NCI-H345 (cell line): ENCODE measurements around the gene NOS1AP.
"Not testable (repeated sequence)": the region's sequence is repeated elsewhere in the genome, so short reads cannot be mapped to it uniquely, and the experiment has no call there.

Source experiments
- DNase-seq: peaks from one replicate; lab custom pipeline; 2025; lab: John Stamatoyannopoulos, UW

The NOS1AP gene

GRCh38 chr1:162336621-162337285, 267.3 kb downstream of the NOS1AP start:
- no peak for DNase-seq

GRCh38 chr1:162342452-162342983, 273.0 kb downstream of the NOS1AP start:
- DNase-seq: no peak

GRCh38 chr1:162343470-162343869, 274.0 kb downstream of the NOS1AP start:
- no peak for DNase-seq

GRCh38 chr1:162347281-162347680, 277.8 kb downstream of the NOS1AP start:
- DNase-seq: no peak

- peak; percentile 18 for DNase-seq
Measured at GRCh38 chr1:162349635-162350330, 280.3 kb downstream of the NOS1AP start.

DNA sequence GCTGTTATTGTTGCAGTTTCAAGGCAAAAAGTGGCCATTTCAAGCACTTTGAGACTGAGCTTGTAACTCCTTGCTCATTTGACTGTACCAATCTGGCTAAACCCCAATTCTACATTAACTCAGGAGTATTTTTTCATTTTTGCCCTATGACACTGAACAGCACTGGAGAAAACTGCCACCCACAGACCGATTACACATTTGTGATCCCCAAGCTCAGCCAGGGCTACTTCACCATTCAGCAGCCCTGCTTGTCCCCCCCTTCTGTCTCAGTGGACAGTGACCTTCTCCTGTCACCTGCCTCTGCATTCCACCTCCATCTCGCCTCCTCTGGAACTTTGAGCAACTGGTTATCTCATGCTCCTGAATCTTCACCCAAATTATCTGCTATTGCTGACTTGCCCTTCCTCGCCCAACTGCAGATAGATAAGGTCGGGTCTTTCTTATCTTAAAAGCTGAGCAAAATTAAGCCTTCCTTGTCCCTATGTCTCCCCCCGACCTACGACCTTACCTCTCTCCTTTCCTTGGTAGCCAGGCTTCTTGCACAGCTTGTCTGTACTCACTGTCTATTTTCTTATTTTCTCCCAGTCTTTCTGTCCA, 281.9 kb downstream of the NOS1AP start:
- no peak for DNase-seq

- not testable (repeated sequence) for DNase-seq
Measured at GRCh38 chr1:162351874-162352273, 282.4 kb downstream of the NOS1AP start.

DNA sequence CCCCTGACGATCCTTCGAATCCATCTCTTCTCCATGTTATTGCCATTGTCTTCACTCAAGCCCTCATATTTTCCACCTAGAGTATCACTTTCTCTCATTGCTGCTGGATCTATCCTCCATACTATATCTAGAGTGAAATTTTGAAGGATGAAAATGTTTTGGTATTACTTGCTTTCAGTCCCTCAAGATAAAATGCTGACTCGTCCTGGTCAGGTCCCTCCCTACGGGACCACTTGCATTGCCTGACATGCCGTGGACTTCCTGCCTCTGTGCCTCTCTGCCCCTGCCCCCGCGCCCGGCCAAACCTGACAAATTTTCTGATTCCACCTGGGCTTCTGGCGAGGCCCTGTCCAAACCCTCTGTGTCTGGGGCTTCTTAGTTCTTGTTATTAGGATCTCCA, 283.6 kb downstream of the NOS1AP start:
- DNase-seq: no peak

- DNase-seq: no peak
Measured at GRCh38 chr1:162353702-162354101, 284.2 kb downstream of the NOS1AP start.

DNA sequence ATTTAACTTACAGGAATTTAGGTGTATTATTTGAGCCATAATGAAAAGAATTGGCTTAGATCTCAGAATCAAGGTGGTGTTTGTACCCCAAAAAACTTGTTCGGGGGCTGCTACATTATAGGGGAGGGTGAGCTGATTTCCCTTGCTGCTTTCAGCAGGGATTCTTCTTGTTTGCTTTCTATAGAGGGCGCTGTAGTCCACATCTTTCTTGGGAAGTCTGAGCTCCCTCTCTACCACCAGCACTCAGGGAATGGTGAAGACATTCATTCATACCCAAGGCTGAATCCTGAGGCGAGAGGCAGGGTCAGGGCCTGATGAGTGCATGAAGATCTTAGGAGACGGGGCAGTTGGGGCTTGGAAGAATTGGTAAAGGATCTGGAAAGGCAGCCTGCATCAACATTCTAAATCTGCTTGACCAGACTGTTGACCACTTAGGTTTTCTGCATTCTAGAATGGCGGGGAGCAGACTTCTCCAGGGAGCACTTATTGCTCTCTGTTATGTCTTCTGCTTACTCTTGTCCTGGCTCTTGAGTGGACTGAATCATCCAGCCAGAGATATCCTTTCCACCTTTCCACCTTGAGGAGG, 288.3 kb downstream of the NOS1AP start:
- no peak for DNase-seq

- no peak for DNase-seq
Measured at GRCh38 chr1:162358928-162359327, 289.4 kb downstream of the NOS1AP start.

- no peak for DNase-seq
Measured at GRCh38 chr1:162359523-162360236, 290.2 kb downstream of the NOS1AP start.

DNA sequence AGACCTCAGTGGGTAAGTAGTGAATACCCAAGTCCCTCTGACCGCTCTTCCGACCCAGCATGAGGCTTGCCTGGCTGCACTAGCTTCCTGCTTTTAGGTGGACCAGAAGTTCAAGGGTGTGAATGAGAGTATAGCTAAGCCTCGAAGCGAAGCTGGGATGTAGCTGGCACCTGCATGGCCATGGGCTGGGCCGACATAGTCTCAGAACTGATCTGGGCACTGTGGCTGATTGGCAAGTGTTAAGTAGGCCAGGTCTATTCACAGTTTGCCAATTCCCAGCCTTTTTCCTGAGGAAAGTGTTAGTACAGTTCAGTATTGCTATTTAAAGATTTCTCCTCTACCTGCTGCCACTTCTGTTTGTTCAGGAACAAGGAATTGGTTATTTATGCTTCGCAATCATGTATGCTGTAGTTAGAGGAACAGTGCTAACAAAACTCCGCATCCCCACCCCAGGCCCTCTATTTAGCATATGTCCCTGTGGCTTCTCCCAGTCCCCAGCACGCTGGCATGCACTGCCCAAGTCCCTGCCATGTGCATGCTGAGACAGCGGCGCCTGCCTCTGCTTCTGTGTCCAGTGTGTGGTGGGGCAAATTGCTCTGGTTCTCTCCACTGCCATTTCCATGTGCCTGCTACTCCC, 290.9 kb downstream of the NOS1AP start:
- DNase-seq: no peak

- DNase-seq: no peak
Measured at GRCh38 chr1:162360874-162361260, 291.4 kb downstream of the NOS1AP start.

DNA sequence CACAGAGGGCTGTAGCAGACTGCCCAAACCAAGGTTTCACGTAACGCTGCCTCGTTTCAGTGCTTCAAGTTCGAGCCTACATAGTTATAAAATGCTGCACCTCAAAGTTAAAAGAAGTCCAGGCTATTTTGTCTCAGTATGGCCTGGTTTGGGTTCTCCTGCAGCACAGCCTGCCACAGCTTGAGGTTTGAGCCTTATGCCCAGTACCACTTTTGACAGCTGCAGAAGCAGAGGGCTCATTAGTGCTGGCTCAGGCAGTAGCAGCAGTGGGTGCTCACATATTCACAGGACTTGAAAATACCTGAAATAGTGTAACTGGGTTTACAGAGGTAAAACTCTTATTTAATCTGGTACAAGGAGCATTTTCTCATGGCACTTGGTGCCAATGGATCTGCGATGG, 291.9 kb downstream of the NOS1AP start:
- no peak for DNase-seq

DNA sequence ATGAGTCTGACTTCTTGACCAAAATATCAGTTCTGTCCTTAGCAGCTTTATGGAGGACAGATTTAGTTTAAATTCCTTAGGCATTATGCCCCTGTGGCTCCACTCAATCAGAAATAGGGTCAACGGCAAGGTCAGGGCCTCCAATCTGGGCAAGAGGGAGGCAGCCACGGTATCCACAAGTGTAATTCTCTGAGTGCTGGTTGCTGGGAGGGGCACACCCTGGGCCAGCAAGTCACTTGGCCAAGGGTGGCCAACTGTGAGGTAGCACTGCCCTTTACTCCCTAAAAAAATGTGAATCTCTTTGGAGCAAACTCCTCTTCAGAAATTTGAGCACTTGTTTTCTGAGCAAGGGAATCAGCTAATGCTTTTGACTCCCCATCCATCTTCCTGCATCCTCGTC, 294.3 kb downstream of the NOS1AP start:
- DNase-seq: no peak

DNA sequence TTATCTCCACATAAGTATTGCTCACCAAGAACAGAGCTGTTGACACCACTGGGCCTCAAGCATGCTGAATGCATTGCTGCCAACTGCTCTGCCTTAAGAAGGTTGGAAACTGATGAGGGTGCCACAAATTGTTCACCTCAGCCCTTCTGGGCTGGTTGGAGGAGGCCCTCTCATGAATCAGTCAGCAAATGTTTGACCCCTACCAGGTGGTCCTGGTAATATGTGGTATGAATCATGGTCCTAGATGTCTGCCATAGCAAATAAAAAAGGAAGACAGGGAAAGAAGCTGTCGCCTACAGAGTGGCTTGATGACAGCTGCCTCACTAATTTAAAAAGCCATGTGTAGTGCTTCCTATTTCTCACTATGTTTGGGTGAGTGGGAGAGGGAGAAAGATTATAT, 295.0 kb downstream of the NOS1AP start:
- DNase-seq: no peak

DNA sequence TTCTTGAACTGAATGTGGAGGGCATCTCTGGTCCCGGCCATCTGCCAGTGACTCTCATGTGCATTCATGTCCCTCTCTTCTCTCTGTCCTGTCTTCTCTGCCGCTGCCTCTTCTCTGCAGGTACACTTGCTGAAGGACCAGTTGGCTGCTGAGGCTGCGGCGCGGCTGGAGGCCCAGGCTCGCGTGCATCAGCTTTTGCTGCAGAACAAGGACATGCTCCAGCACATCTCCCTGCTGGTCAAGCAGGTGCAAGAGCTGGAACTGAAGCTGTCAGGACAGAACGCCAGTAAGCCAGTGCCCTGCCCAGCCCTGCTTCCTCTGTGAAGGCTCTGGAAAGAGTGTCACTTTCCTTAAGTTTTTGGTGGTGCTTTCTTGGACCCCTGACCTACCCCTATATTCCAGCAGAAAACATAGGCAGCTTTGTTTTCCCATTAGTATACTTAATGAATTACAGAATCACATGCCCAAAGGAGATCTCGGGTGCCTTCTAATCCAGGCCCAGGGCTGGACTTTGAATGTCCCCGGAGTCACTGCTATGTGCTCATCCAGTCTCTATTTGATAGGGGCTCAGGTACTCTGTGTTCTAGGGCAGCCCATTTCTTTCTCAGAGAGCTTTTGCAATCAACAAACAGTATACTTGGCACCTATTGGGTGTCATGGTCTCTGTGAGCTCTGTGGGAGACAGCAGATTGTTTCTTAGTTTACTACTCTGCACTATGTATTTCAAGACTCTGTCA, 296.0 kb downstream of the NOS1AP start:
- no peak for DNase-seq

GRCh38 chr1:162366149-162366548, 296.7 kb downstream of the NOS1AP start:
- DNase-seq: no peak

DNA sequence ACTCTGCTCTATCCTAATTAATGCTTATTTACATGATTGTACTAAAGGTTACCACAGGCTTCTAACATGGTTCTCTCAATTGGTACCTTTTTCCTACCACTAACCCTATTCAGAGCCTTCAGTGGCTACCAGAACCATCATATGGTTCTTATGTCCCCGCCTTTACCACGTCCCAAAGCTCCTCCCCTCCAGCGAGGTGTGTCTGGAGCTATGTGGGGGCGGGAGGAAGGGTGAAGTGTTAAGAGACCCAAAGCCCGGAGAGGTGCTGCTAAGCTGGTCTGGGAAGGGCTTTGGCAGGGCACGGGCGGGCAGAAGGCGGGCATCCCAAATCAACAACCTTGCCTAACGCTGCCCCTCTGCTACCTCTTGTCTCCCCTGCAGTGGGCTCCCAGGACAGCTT, 297.2 kb downstream of the NOS1AP start:
- DNase-seq: no peak

DNA sequence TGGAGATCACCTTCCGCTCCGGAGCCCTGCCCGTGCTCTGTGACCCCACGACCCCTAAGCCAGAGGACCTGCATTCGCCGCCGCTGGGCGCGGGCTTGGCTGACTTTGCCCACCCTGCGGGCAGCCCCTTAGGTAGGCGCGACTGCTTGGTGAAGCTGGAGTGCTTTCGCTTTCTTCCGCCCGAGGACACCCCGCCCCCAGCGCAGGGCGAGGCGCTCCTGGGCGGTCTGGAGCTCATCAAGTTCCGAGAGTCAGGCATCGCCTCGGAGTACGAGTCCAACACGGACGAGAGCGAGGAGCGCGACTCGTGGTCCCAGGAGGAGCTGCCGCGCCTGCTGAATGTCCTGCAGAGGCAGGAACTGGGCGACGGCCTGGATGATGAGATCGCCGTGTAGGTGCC, 297.6 kb downstream of the NOS1AP start:
- DNase-seq: no peak
